ENCODE data around the gene FBXW5.

The FBXW5 gene, protein sequence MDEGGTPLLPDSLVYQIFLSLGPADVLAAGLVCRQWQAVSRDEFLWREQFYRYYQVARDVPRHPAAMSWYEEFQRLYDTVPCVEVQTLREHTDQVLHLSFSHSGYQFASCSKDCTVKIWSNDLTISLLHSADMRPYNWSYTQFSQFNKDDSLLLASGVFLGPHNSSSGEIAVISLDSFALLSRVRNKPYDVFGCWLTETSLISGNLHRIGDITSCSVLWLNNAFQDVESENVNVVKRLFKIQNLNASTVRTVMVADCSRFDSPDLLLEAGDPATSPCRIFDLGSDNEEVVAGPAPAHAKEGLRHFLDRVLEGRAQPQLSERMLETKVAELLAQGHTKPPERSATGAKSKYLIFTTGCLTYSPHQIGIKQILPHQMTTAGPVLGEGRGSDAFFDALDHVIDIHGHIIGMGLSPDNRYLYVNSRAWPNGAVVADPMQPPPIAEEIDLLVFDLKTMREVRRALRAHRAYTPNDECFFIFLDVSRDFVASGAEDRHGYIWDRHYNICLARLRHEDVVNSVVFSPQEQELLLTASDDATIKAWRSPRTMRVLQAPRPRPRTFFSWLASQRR

DNA sequence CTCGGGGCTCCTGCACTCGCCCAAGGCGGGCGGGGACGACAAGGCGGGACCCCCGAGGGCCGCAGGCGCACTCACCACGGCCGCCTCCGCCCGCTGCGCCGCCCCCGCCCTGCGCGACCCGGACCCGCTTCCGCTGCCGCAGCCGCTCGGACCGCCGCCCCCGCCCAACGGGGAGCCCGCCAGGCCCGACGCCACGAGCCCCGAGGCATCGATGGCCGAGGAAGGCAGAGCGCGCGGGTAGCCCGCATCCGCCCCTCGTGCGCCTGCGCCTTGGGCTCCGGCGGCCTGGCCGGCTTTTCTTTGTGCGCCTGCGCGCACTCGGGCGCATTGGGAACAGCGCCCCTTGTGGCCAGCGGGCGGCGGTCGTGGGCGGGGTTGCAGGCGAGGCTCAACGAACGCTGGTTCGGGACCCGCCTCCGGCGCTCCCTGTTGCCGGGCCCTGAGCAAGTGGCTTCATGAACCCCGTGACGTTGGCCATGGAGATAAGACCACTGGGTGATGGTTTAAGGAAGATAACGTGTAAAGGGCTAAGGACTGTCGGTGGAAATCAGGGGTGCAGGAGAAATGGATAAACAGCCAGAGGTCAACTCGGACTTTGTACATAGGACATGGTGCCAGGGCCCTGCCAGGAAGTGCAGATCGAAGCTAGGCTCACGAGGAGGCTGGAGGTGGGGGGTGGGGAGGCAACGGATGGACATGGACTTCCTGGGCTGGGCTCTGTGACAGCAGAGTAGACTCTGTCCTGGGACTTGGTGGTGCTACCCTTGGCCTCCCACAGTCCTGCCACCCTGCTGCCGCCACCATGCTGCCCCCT lies at the start of gene FBXW5, which contains the start of gene C8G:
Gene FBXW5, minus strand, starts transcription at position 220 of the 814 bp plus-strand sequence. CDS start 655 bp downstream, outside the sequence.
Gene C8G, plus strand, starts transcription at position 725 of the 814 bp plus-strand sequence. Its CDS starts 78 bp downstream, at position 803.
- peak; percentile 95 for DNase-seq

DNA sequence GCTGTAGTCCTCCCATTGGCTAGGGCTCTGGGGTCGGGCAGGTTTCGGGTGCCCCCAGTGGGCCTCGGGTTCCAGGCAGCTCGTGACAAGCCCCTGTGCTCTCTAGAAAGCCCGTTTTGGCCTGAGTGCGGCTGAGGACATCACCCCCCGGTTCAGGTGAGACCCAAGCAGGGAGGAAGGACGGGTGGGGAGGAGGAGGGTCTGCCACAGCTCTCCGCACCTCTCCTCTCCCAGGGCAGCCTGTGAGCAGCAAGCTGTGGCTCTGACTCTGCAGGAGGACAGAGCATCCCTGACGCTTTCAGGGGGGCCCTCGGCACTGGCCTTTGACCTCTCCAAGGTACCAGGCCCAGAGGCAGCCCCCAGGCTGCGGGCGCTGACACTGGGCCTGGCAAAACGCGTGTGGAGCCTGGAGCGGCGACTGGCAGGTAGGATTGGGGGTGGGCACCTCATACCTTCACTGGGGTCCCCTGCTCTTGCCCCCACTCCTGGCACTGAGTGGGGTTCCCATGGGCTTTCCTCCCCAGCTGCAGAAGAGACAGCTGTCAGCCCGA lies 48.4 kb upstream of the FBXW5 start:
- DNase-seq = no peak

DNA sequence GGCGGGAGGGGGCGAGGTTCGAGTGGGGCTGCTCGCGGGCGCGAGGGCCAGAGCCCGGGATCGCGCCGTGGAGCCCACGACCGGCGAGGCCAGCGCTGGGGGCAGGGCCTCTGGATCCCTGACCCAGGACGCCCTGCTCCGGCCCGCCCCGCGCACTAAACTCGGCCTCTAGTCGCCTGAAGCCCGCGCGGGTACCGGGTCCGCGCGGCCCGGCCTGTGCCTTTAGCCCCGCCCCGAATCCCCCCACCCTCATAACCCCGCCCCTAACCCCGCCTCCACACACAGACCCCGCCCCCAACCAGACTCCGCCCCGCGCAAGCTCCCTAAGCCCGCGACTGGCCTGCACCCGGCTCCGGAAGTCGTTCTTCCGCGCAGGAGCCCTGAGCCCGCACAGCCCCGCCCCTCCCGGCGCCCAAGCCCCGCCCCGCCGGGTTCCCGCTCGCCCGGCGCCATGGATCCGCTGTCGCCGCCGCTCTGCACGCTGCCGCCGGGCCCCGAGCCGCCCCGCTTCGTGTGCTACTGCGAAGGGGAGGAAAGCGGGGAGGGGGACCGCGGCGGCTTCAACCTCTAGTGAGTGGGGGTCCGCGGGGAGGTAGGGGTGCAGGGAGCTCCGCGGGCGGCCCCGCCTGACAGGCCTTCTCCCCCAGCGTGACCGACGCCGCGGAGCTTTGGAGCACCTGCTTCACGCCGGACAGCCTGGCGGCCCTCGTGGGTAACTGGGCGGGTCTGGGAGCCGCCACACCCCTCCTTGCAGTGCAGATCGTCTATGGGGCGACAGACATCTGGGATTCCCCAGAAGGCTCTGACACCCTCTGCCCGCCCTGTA lies 47.7 kb upstream of the FBXW5 start, which contains the start of gene PAXX:
Gene PAXX, plus strand, starts transcription at position 430 of the 826 bp plus-strand sequence. Its CDS starts 22 bp downstream, at position 452.
- peak; percentile 90 for DNase-seq

DNA sequence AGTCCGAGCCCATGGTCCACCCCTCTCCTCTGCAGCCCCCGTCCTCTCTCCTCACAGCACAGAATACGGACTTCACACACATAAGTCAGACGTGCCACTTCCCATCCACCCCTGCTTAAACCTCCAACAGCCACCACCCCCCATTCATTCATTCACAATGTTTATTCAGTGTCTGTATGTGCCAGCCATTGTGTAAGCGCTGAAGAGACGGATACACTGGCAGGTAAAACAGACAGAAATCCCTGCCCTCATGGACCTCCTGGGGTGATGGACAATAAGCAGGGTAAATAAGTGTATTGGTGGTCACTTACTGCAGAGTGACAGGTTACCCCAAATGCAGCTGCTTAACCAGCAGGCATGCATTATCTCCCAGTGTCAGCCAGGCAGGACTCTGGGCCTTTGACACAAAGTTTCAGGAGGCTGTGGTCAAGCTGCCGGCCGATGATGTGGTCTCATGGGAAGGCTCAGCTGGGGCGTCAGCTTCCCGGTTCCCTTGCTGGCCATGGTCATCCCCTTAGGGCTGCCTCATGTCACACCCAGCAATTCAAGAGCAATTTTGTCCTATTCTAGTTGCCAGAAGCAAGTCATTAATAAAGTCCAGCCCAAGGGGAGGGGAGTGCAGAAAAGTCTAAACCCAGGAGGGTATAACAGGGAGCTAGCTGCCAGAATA lies 45.8 kb upstream of the FBXW5 start:
- peak; percentile 81 for DNase-seq

DNA sequence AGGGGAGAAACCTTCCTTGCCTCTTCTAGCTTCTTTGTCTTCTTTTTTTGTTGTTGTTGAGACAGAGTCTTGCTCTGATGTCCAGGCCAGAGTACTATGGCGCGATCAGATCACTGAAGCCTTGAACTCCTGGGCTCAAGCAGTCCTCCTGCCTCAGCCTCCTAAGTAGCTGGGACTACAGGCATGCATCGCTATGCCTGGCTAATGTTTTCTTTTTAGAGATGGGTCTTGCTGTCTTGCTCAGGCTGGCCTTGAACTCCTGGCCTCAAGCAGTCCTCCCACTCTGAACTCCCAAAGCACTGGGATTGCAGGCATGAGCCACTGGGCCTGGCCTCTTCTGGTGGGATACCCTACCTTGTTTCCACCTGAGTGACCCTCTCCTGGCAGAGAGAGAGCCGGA lies 44.3 kb upstream of the FBXW5 start:
- no peak for DNase-seq

DNA sequence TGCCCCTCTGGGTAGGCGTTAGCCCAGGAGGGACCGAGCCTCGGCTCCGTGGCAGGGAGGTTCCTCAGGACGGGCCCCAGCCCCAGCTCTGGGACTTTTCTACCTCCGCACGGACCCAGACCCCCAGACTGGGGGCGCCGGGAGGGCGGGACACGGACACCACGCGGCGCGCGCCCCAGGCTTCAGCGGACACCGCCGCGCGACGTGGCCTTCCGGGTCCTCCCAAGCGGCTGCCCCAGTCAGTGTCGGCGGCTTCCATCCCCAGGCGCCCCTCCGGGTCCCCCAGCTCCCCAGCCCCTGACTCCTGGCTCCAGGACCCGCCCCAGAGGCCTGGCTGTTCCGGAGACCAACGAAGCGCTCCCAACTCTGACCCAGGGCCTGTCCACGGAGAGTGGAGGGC lies 41.3 kb upstream of the FBXW5 start:
- DNase-seq = no peak

DNA sequence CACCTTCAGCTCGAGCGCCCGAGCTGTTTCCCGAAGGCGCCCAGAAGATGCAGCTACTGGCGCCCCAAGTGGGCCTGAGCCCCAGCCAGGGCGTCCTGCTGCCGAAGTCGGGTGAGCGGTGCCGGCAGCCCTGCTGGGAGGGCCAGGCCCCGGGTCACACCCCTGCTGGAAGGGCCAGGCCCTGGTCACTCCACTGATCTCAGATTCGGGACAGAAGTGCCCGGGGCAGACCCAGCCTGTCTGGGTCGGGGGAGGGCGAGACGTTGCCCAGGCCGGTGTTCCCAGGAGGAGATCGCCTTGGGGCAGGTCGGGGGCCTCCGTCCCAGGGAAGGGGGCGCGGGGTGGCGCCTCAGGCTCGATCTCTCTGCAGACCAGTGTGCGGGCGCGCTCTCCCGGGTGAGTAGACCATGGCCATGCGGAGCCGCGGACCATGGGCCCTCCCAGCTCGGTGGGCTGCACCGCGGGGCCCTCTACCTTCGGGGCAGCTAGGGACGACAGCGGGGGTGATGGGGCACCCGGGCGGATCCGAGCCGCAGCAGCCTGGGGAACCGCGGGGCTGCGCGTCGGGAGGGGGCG lies 40.6 kb upstream of the FBXW5 start:
- DNase-seq = no peak

DNA sequence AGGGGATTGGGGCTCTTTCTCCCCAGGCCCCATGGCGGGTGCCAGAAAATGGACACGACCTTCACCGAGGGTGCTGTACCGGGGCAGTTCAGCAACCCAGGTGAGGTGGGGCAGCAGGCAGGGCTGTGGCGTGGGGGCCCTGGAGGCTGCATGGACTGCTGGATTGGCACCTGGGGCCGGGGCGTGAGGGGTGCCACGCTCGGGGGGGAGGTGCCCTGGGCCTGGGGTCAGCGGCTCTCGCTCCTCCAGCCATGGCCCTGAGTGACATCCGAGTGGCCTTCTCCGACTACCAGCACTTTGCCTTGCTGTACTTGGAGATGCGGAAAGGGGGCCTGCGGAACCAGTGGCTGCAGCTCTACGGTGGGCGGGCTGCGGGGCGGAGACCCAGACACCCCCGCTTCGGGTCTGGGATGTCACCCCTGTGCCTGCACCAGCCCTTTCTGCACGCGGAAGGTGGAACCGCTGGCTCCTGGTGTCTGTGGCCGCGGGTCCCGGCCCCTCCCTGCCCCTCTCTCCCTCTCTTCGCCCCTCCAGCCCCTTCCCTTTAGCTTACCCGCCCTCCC lies 40.0 kb upstream of the FBXW5 start:
- DNase-seq = no peak

DNA sequence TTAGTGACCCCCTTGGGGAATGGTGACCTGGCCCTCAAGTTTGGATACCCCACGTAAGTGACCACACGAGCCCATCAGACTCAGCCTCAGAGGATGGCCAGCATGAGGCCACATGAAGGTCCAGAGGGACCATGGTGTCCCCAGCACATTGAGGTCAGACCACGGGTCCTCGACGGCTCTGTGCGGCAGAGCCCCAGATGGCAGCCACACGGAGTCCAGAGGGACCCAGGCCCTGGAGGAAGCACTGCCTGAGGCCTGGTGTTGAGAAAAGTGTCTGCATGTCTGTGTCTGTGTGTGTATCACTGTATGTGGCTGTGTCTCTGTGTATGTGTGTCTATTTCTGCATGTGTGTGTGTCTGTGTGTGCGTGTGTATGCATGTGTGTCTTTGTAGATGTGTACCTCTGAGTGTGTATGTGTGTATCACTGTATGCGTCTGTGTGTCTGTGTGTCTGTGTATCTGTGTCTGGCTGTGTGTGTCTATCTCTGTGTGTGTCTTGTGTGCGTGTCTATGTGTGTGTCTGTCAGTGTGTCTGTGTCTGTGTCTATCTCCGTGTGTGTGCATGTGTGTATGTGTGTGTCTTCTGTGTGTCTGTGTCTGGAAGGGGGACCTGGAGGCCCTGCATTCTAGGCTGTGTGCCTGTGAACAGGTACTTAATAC lies 39.2 kb upstream of the FBXW5 start:
- no peak for DNase-seq

DNA sequence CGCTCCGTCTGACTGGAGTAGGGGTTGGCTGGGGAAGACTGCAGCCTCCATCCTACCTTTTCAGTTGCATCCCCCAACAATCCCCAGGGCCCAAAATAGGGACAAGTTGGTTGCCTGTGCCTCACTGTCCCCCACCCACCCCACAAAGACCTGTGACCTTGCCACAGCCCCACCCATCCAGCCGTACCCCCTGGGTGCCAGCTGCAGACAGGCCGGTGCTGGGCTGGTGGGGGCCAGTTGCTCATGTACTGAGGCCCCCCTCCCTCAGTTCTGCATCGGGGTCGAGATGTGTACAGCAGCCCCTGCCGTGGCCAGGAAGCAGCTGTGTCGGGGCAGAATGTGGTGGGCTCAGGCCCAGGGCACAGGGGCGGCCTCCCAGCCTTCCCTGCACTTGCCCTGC lies 38.6 kb upstream of the FBXW5 start:
- DNase-seq = no peak

DNA sequence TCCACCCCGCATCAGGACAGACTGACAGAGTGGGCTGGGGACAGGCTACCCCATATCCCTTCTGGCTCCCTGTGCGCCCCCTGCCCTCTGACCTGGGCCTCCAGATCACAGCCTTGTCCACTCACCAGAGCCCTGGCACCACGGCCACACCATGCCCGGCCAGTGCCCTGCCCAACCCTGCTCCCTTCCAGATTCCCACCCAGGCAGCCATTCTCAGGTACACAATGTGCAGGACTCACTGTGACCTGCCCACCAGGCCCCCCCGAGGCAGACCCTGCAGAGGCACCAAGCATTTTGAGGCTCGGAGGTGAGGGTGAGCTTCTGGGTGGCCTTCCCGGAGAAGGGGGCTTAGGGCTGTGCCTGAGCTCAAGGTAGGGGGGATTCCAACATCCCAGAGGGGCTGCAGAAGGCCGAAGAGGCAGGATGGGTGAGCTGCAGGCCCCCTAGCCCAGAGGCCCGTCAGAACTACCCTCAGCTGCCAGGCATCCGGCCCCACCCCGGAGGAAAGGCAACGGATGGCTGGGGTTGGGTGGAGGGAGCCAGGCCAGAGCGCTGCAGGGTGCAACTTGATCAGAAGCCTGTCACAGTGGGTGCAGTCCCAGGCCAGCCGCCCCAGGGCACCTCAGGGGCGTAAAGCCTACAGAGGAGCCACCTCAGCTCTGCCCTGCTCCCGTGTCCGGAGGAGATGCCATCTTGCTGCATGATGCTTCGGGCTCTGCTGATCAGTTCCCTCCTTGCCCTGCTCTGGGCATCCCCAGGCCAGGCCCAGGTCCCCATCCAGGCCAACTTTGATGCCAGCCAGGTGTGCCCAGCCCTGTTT lies 37.9 kb upstream of the FBXW5 start, which contains the start of gene LCNL1:
Gene LCNL1, plus strand, starts transcription at position 762 of the 820 bp plus-strand sequence. CDS start 594 bp downstream, outside the sequence.
- no peak for DNase-seq

DNA sequence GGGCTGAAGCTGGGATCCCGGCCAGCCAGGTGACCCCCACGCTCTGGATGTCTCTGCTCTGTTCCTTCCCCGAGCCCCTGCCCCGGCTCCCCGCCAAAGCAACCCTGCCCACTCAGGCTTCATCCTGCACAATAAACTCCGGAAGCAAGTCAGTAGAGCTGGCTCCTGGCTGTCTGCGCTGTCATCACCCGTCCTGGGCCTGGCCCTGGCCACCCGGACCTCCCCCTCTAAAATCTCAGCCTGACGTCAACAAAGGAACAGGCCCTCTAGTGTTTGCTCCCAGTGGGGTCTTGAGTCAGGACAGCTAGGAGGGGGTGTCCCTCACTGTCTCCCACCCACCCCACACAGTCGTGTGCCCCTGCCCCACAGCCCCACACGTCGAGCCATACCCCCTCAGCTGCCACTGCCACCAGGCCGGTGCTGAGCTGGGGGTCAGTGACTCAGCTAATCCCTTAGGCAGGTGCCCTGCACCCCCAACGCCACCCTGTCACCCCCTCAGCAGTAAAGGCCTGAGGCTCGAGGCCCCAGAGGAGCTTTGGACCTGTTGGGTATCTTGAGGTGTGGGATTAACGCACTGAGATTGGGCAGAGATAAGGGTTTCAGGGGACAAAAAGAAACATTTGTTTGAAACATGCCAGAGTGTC lies 37.2 kb upstream of the FBXW5 start:
- no peak for DNase-seq

DNA sequence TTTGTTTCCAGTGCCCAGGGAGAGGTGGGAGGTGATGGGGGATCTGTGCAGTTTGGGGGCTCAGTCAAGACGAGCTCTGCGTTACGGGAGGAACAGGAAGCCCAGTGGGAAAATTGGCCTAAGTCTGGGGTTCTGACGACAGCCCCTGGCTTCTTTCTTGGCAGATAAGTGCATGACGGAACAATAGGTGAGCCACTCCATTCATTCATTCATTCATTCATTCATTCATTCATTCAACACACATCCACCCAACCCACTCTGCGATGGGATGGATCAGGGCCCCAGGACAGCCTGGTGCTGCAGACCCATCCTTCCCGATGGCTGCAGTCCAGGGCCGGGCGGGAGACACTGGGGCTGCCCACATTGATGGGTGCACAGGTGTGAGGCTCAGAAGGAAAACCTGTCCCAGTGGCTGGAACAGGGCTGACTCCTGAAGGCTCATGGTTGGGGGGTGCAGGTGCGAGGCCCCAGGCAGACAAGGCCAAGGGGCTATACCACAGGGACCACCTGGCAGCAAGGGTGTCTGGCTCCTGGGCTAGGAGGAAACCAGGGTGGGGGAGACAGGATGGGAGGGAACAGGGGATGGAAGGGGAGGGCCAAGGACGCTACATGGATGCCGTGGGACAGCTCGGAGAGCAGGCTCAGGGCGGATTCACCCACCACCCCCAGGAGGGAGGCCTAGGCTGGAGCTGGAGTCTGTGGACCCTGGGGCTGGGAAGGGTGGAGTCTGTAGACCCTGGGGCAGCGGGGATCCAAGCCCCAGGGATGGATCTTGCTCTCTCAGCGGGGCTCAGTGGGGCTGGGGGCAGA lies 36.3 kb upstream of the FBXW5 start:
- no peak for DNase-seq

DNA sequence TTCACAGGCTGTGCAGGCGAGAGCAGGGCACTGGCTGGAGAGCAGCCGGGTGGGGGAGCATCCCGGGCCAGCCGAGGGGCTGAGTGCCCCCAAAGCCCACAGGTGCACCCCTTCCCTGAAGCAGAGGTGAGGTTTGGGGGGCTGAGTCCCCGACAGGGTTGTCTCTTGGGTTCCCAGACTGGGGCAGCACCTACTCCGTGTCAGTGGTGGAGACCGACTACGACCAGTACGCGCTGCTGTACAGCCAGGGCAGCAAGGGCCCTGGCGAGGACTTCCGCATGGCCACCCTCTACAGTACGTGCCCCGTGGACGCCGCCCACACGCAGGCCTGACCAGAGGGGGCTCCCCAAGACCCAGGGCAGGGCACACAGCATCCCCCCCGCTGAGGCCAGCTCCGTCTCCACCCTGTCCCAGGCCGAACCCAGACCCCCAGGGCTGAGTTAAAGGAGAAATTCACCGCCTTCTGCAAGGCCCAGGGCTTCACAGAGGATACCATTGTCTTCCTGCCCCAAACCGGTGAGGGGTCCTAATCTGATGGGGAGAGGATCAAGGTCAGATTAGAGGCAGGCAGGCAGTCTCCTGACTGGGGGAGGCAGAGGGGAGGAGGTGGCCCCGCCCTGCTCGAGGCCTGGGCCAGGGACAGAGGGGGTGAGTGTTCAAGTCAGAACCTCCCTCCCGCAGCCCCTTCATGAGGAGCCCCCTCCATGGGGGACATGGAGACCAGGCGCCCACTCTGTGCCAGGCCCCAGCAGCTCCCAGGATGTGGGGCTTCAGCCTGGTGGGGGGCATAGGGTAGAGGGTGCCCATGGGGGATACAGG lies 35.4 kb upstream of the FBXW5 start:
- DNase-seq = no peak

DNA sequence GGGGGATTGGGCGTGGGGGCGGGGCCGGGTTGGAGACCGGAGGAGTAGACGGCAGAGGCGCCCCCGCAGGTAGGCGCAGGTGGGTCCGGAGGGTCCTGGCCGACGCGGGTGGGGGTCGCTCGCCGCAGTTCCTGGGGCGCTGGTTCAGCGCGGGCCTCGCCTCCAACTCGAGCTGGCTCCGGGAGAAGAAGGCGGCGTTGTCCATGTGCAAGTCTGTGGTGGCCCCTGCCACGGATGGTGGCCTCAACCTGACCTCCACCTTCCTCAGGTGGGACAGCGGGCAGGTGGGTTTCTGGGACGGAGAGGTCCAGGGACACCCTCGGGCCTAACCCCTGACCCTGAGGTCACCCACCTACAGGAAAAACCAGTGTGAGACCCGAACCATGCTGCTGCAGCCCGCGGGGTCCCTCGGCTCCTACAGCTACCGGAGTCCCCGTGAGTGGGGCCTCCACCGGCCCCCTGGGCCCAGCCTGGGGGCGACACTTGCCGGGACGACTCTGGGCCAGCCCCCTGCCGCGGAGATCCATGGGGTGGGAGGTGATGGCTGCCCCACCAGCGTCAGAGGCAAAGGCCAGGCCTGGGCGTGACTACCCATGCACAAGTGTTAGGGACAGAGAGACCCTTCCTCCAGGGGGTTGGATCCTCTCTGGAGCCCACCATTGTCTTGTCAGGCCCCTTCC lies 34.5 kb upstream of the FBXW5 start:
- DNase-seq = no peak

All from NCI-H345 (cell line).